Activated T-cell treated with anti-CD3 and anti-CD28 coated beads, Interleukin-2, amount 50 U/mL, for 72 hours (primary cell): Measurements from ENCODE around the gene ELP2. TPM values are rescaled to one million over a fixed set of nuclear protein-coding genes. Genes with fewer than 3 reads are reported as not detected.

Experiments used
- ATAC-seq, 2 donors: fragments of 150-1000 bp; cut with Tn5 transposase; replicated peaks in 1 of 2; 2 replicates each; pipeline ENCODE4 v1.10.0; 2021; ENCODE audit warnings: moderate library complexity in 2 of 2, mild to moderate bottlenecking in 1 of 2
- DNase-seq, 2 donors: peaks; one replicate each; pipeline ENCODE4 v3.0.0; 2021 to 2022; ENCODE audit warnings: mixed read lengths in 1 of 2
- H3K27ac Mint-ChIP-seq: one replicate; pipeline ENCODE4 v1.8.0; 2022; ENCODE audit warnings: mild to moderate bottlenecking, moderate library complexity, mixed read lengths
- H3K27me3 Mint-ChIP-seq: one replicate; pipeline ENCODE4 v1.8.0; 2022; ENCODE audit warnings: low read depth, mixed read lengths
- H3K36me3 Mint-ChIP-seq, 2 donors: one replicate each; pipeline ENCODE4 v1.8.0; 2022; ENCODE audit warnings: mixed read lengths in 2 of 2, mild to moderate bottlenecking in 1 of 2; ENCODE audit not compliant: insufficient read depth in 2 of 2
- H3K4me1 Mint-ChIP-seq: one replicate; pipeline ENCODE4 v1.8.0; 2022; ENCODE audit warnings: low read depth, mixed read lengths
- H3K4me3 Mint-ChIP-seq, 2 donors: one replicate each; pipeline ENCODE4 v1.8.0; 2022; ENCODE audit warnings: mild to moderate bottlenecking in 2 of 2, mixed read lengths in 2 of 2, moderate library complexity in 2 of 2
- H3K9me3 Mint-ChIP-seq, 2 donors: one replicate each; pipeline ENCODE4 v1.8.0; 2022; ENCODE audit warnings: mixed read lengths in 2 of 2
- total RNA-seq, 2 donors: library from RNA; stranded (reverse); gene quantifications; one replicate each; pipeline ENCODE4 v1.2.3, GENCODE V29; 2022

The ELP2 gene
- total RNA-seq, 2 donors from 2014 or later = 107 TPM

DNA sequence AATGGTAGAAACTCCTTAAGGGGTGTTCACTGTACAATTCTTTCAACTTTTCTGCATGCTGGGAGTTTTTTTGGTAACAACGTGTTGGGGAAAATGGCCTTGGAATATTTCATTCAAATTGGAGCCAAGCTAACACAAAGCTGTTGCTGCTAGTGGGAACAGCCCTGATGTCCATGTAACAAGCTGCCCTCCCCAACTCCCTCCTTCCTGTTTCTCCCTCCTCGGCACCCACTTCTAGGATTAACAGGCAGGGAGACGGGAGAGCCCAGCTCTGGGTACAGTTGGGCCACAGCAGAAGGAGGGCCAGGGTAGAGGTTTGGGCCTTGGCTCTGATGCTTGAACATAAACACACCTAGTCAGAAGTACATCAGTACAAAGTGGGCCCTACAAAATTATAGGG, 48.2 kb downstream of the ELP2 start:
- DNase-seq (no peak), ATAC-seq (no peak)
- Mint-ChIP-seq H3K27me3 (no peaks in the 10 kb centered on the region), H3K9me3 (no peaks in the 10 kb centered on the region), H3K4me3 (no peak overlapping the region), H3K27ac (no peak overlapping the region), H3K36me3 (peaks cover 4 to 18% of the 10 kb centered on the region in 2 donors), H3K4me1 (peaks cover 9% of the 10 kb centered on the region)

DNA sequence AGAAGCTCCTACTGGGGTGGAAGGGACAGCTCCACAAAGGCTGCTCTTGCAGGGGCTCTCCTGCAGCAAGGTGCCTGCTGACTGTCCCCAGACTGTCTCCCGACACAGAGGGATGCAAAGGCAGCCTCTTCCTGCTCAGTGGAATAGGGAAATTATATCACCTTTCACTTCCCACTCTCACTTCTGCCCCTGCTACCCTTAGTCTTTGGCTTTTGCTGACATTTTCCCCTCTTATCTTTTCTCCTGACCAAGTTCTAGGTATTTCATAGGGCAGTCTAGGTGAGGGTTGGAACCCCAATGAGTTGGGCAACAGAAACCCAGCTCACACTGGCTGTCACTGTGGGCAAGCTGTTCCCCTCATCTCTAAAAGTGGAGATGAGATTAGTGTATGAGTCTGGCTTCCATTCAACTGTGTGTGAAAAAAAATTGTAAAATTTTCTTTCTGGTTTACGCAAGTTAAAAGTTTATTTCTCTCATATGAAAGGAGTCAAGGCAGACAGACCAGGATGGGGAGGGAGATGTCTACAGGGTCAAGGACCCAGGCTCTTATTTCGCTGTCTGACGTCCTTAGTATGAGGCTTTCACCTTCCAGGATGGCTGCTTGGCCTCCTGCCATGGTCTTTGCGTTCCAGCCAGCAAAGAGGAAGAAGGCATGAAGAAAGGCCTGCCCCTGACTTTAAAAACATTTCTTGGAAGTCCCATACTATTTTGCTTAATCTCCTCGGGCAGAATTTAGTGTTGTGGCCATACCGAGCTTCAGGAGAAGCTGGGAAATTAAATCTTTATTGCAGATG, 50.1 kb downstream of the ELP2 start:
- Mint-ChIP-seq H3K27ac (peak overlapping the region; percentile 51), H3K27me3 (peaks cover under 1% of the 10 kb centered on the region), H3K9me3 (no peaks in the 10 kb centered on the region), H3K4me3 (no peak overlapping the region), H3K36me3 (peaks cover 4 to 18% of the 10 kb centered on the region in 2 donors), H3K4me1 (peaks cover 9% of the 10 kb centered on the region)
- ATAC-seq (no peak), DNase-seq (no peak)

DNA sequence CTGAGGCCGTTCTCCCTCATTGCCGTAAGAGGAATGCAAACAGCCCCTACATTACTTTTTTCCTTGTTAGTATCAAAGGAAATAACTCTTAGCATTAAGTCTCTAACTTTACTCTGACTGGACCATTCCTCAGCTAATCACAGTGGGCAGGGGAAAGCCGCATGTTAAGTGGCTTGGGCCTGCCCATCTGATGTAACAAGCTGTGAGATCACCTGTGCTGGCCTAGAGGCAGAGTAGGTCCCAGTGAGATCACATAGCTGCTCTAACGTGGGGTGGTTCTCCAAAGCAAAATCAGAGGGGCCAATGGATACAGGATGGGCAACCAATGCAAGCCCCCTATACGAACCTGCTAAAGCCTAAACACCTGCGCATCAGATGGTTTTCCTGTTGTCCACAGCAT, 51.7 kb downstream of the ELP2 start:
- Mint-ChIP-seq H3K27ac (no peak overlapping the region), H3K4me3 (no peak overlapping the region), H3K27me3 (peaks cover 12% of the 10 kb centered on the region), H3K4me1 (peaks cover 9% of the 10 kb centered on the region), H3K36me3 (peaks cover 4 to 8% of the 10 kb centered on the region in 2 donors), H3K9me3 (no peaks in the 10 kb centered on the region)
- ATAC-seq (no peak), DNase-seq (no peak)

DNA sequence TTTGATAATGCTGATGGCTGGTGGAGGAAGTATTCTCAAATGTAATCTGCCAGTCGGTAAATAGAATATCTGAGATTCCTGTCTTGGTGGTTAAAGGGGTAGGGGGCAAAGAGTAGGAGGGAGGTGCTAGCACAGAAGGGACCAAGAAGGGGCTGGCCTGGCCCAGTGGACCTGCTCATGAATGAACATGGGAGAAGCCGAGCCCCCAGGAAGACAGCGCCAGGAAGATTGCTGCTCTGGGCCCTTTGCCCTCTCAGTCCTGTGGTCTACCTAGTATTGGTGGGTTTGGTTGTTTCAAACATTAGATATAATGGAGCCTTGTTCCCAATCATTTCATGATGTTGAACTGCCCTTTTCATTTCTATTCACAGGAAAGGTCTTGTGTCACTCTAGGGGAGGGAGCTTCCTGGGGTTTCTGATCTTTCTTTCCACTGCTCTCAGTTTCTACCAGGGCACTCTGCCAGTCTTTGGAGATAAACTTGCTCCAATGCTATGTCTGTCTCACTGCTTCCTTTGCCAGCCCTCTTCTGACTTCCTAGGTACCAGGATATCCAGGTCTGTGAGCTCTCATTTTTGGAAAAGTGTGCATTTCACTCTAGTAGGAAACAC, 52.3 kb downstream of the ELP2 start:
- Mint-ChIP-seq H3K27ac (no peak overlapping the region), H3K4me3 (no peak overlapping the region), H3K9me3 (no peaks in the 10 kb centered on the region), H3K36me3 (peaks cover 2 to 4% of the 10 kb centered on the region in 2 donors), H3K4me1 (peaks cover 9% of the 10 kb centered on the region), H3K27me3 (peaks cover 12% of the 10 kb centered on the region)
- DNase-seq = no peak
- ATAC-seq = no peak

DNA sequence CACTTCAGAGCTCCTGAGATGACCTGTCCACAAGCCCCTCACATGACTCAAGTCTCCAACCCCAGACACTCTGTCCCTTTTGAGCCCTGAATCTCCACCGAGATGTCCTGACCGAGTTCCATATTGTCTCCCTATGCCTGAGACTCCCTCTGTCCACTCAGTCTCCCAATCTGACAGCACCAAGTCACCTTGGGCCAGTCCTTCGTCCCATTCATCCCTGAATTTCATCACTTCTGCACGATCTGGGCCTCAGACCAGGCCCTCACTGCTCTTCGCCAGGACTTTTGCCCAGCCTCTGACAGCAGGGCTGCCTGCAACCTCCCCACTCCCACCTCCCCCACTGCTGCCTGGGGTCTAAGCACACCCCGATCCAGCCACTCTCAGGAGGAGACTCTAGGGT, 53.3 kb downstream of the ELP2 start:
- no peak for ATAC-seq
- H3K27me3 Mint-ChIP-seq = peaks cover 15% of the 10 kb centered on the region
- no peak overlapping the region for H3K4me3 Mint-ChIP-seq
- H3K9me3 Mint-ChIP-seq = no peaks in the 10 kb centered on the region
- DNase-seq = no peak
- H3K27ac Mint-ChIP-seq = no peak overlapping the region
- H3K4me1 Mint-ChIP-seq = peaks cover 6% of the 10 kb centered on the region
- H3K36me3 Mint-ChIP-seq = peaks cover 0 to 1% of the 10 kb centered on the region in 2 donors

DNA sequence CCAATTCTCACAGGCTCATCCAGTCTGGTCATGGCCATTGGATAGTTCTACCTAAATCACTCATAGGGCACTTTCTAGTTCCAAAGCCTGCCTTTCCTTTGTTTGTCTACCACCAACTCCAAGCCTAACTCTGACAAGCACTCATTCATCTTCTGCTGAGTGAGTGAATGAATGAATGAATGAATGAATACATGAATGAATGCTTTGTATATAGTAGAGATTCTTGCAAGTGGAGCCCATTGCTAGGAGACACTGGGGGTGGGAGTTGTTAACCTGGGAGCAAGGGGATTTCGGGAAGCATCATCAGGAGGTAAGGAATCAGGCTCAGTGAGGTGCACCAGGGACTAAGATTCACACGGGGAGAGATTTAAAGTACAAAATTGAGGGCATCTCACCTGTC, 54.3 kb downstream of the ELP2 start:
- Mint-ChIP-seq H3K4me1 (peaks cover 8% of the 10 kb centered on the region), H3K4me3 (no peak overlapping the region), H3K27ac (peak overlapping the region; percentile 32), H3K9me3 (no peaks in the 10 kb centered on the region), H3K36me3 (no peaks in the 10 kb centered on the region), H3K27me3 (peaks cover 25% of the 10 kb centered on the region)
- DNase-seq = no peak
- ATAC-seq = no peak

DNA sequence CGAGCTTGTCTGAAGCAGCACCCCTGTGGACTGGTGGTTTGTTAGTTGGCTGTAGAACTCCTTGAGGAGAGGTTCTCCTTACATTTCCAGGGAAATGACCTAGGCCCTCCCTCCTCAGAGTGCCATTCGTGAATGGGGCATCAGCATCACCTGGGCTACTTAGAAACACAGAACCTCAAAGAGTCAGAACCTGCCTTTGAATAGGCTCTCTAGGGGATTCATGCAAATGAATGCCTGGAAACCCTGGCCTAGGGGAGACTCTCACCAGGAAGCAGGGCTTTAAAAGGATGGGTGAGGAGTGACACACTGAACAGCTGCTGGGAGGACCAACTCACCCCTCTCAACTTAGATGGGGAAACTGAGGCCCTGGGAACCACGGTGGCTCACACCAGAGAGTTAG, 55.5 kb downstream of the ELP2 start:
- ATAC-seq = no peak
- Mint-ChIP-seq H3K4me1 (peaks cover 8% of the 10 kb centered on the region), H3K36me3 (no peaks in the 10 kb centered on the region), H3K4me3 (peak overlapping the region in 1 of 2 donors; percentile 39), H3K27ac (no peak overlapping the region), H3K27me3 (peaks cover 27% of the 10 kb centered on the region), H3K9me3 (no peaks in the 10 kb centered on the region)
- DNase-seq = no peak

DNA sequence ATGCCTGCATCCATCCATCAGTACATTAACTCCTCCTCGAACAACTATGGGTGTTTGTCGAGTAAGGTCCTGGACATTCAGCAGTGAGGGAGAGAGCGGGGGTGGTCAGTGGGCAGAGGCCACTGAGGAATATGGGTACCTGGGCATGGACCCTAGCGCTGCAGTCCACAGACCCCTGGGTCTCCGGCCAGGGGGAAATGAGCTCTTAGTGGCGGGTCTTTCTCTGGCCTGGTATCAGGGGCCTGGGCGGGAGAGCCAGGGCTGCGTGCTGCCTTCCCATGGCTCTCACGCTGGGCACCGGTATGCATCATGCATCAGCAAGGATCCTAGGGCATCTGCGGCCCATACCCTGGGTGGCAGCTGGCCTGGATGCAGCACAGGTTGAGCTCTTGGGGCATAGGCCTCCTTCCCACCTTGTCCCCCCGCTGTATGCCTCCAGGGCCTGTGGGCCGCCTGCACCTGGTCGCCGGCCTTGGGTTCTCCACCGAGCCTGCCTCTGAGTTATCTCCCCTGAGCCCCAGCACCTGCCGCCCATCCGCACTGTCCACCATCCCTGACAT, 56.3 kb downstream of the ELP2 start:
- Mint-ChIP-seq H3K36me3 (no peaks in the 10 kb centered on the region), H3K4me1 (peaks cover 8% of the 10 kb centered on the region), H3K9me3 (no peaks in the 10 kb centered on the region), H3K4me3 (peak overlapping the region; percentile 13 to 80), H3K27ac (no peak overlapping the region), H3K27me3 (peaks cover 27% of the 10 kb centered on the region)
- ATAC-seq (no peak), DNase-seq (no peak)

DNA sequence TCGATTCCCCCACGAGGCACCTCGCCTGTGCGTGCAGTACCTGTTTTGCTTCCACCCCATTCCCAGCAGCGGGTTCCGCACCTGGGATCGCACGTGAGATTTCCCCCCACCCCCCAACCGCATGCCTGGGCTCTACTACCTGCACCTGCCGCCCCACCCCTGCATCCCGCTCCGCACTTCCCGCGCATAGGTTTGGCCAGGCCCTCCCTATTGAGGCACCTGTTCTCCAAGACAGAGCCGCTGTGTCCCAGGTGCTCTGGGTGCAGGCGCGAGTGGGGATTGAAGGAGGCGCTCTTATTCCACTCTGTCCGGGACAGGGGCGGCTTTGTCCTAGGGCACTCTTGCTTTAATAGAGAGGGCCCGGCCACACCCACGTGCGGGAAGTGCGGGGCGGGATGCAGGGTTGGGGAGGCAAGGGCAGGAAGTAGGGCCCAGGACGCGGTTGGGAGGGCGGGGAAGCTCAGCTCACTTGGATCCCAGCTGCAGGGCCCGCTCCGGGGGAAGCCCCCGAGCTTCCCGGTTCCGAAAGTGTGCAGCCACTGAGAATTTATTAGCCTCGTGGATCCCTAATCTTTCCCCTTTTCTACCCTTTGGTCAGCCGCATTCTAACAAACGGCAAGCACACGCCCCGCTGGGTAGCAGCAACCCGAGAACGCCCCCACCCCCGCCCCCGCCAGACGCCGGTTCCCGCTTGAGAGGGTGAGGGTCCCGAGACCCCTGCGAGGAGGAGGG, 56.9 kb downstream of the ELP2 start:
- peak; percentile 10 to 48 for ATAC-seq
- H3K9me3 Mint-ChIP-seq = no peaks in the 10 kb centered on the region
- no peak overlapping the region for H3K27ac Mint-ChIP-seq
- DNase-seq = peak; percentile 22 to 26
- H3K4me1 Mint-ChIP-seq = peaks cover 8% of the 10 kb centered on the region
- peak overlapping the region; percentile 78 to 80 for H3K4me3 Mint-ChIP-seq
- H3K36me3 Mint-ChIP-seq = no peaks in the 10 kb centered on the region
- H3K27me3 Mint-ChIP-seq = peaks cover 27% of the 10 kb centered on the region

DNA sequence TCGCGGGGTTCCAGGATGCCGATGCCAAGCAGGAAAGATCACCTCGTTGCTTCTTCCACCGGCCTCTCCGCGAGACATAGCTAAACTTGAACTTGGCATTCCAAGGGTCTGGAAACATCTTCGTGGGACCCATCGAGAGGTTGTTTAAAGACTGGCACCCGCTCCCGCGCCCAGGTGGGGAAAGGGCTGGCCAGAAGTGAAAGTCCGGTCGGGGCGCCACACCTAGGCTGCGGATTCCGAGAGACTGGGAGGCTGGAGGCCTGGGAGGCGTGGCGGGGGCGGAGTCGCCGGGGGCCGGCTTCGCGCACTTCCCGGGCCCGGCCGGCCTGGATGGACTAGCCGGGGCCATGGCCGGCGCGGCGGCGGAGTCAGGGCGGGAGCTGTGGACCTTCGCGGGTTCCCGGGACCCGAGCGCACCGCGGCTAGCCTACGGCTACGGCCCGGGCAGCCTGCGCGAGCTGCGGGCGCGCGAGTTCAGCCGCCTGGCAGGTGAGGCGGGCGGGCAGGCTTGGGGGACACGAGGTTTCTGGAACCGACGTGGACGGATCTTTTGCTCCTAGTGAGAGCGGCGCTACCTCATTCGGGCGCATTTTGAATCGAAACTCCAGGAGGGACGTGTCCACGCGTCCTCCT, 57.6 kb downstream of the ELP2 start, which contains the start of gene MOCOS:
Gene MOCOS (plus strand): TSS at position 305 of the 633 bp plus-strand sequence. CDS start 43 bp downstream, at position 348.
- Mint-ChIP-seq H3K27ac (no peak within 1 kb of the TSS), H3K36me3 (no peaks in the 10 kb centered on the region), H3K4me3 (peak within 1 kb of the TSS; percentile 78 to 80), H3K27me3 (peaks cover 27% of the 10 kb centered on the region), H3K9me3 (no peaks in the 10 kb centered on the region), H3K4me1 (peaks cover 8% of the 10 kb centered on the region)
- DNase-seq (peak; percentile 65 to 73), ATAC-seq (peak; percentile 80 to 91)

- Mint-ChIP-seq H3K9me3 (no peaks in the 10 kb centered on the region), H3K36me3 (no peaks in the 10 kb centered on the region), H3K4me3 (peak overlapping the region; percentile 78 to 80), H3K4me1 (peaks cover 8% of the 10 kb centered on the region), H3K27ac (no peak overlapping the region), H3K27me3 (peaks cover 27% of the 10 kb centered on the region)
- ATAC-seq (peak in 1 of 2 donors; percentile 25), DNase-seq (no peak)
Observed at GRCh38 chr18:36187826-36188721, 58.4 kb downstream of the ELP2 start.

GRCh38 chr18:36188916-36189315, 59.2 kb downstream of the ELP2 start:
- DNase-seq = no peak
- no peaks in the 10 kb centered on the region for H3K36me3 Mint-ChIP-seq

More at GRCh38 chr18:36188916-36189315, 59.2 kb downstream of the ELP2 start:
- H3K9me3 Mint-ChIP-seq = no peaks in the 10 kb centered on the region
- H3K4me3 Mint-ChIP-seq = peak overlapping the region; percentile 78 to 80
- peaks cover 8% of the 10 kb centered on the region for H3K4me1 Mint-ChIP-seq
- no peak overlapping the region for H3K27ac Mint-ChIP-seq
- ATAC-seq = no peak
- peaks cover 30% of the 10 kb centered on the region for H3K27me3 Mint-ChIP-seq
